Measurements from ENCODE around the gene SEMA7A. TPM values are rescaled to one million over a fixed set of nuclear protein-coding genes. Genes with fewer than 3 reads are reported as not detected.

SEMA7A gene
- total and polyA plus RNA-seq, 9 donors = 3.2 to 98.6 (median 9.0) TPM

- no peak overlapping the region for H3K4me3 ChIP-seq
- H3K27me3 ChIP-seq = no peaks in the 10 kb centered on the region
- no peak overlapping the region for H3K27ac ChIP-seq
- no peaks in the 10 kb centered on the region for H3K36me3 ChIP-seq
- H3K4me1 ChIP-seq (ENCODE audit: insufficient read depth) = no peaks in the 10 kb centered on the region
- no peak for DNase-seq
- intact Hi-C loops (cut with DNase I) = no loop called here
- no peak for TF ChIP-seq EP300 (IDR thresholded peaks at IDR 0.05)
- no peak for TF ChIP-seq POLR2A (IDR thresholded peaks at IDR 0.05)
- no peak for TF ChIP-seq CTCF (IDR thresholded peaks at IDR 0.05)
- no peaks in the 10 kb centered on the region for H3K9me3 ChIP-seq
- 90 to 96% (median 96%) methylated on average over 6 of the region's 6 CpGs for WGBS, 3 donors
These were observed 36.3 kb downstream of the SEMA7A start for GRCh38 chr15:74397239-74398068.

GRCh38 chr15:74396445-74397238, 37.1 kb downstream of the SEMA7A start:
- intact Hi-C loops (cut with DNase I) = no loop called here
- Histone ChIP-seq H3K4me3 (no peak overlapping the region), H3K9me3 (no peaks in the 10 kb centered on the region), H3K27ac (no peak overlapping the region), H3K27me3 (no peaks in the 10 kb centered on the region), H3K36me3 (no peaks in the 10 kb centered on the region), H3K4me1 (ENCODE audit: insufficient read depth) (no peaks in the 10 kb centered on the region)
- no peak for DNase-seq
- 63 to 70% (median 65%) methylated on average over 9 of the region's 9 CpGs for WGBS, 3 donors
- TF ChIP-seq CTCF (IDR thresholded peaks at IDR 0.05) (no peak), POLR2A (IDR thresholded peaks at IDR 0.05) (no peak), EP300 (IDR thresholded peaks at IDR 0.05) (no peak)

GRCh38 chr15:74396146-74396438, 37.7 kb downstream of the SEMA7A start:
- intact Hi-C loops (cut with DNase I) = no loop called here
- WGBS, 3 donors = 85 to 92% (median 91%) methylated on average over 10 of the region's 10 CpGs
- Histone ChIP-seq H3K27me3 (no peaks in the 10 kb centered on the region), H3K36me3 (no peaks in the 10 kb centered on the region), H3K4me1 (ENCODE audit: insufficient read depth) (no peaks in the 10 kb centered on the region), H3K4me3 (no peak overlapping the region), H3K9me3 (no peaks in the 10 kb centered on the region), H3K27ac (no peak overlapping the region)
- TF ChIP-seq POLR2A (IDR thresholded peaks at IDR 0.05) (no peak), CTCF (IDR thresholded peaks at IDR 0.05) (no peak), EP300 (IDR thresholded peaks at IDR 0.05) (no peak)
- no peak for DNase-seq

- Histone ChIP-seq H3K27me3 (no peaks in the 10 kb centered on the region), H3K4me3 (no peak overlapping the region), H3K27ac (no peak overlapping the region), H3K36me3 (no peaks in the 10 kb centered on the region), H3K4me1 (ENCODE audit: insufficient read depth) (no peaks in the 10 kb centered on the region), H3K9me3 (no peaks in the 10 kb centered on the region)
- 79 to 91% (median 85%) methylated on average over 16 to 17 of the region's 17 CpGs for WGBS, 3 donors
- DNase-seq = no peak
- intact Hi-C loops (cut with DNase I) = no loop called here
- TF ChIP-seq EP300 (IDR thresholded peaks at IDR 0.05) (no peak), CTCF (IDR thresholded peaks at IDR 0.05) (no peak), POLR2A (IDR thresholded peaks at IDR 0.05) (no peak)
These were observed 38.2 kb downstream of the SEMA7A start for GRCh38 chr15:74395319-74396145.
